Lower leg skin (tissue), 3 donors: ENCODE data around the gene C11orf71.

Experiments
- POLR2A ChIP-seq, 2 donors: fragments of 450-650 bp; IDR thresholded peaks; one replicate each; pipeline ENCODE4 v1.6.1; 2016 to 2017; ENCODE audit warnings: antibody characterized with exemption in 2 of 2, mild to moderate bottlenecking in 1 of 2, moderate library complexity in 1 of 2
- TF ChIP-seq, protein P1 (sequence below), 3 donors: fragments of 450-650 bp; IDR thresholded peaks; one replicate each; pipeline ENCODE4 v1.5.1; 2016; ENCODE audit warnings: antibody characterized with exemption in 3 of 3, mild to moderate bottlenecking in 3 of 3, moderate library complexity in 2 of 3

GRCh38 chr11:114400915-114401223 lies 558 bp upstream of the C11orf71 start:
- TF ChIP-seq, protein P1, sequence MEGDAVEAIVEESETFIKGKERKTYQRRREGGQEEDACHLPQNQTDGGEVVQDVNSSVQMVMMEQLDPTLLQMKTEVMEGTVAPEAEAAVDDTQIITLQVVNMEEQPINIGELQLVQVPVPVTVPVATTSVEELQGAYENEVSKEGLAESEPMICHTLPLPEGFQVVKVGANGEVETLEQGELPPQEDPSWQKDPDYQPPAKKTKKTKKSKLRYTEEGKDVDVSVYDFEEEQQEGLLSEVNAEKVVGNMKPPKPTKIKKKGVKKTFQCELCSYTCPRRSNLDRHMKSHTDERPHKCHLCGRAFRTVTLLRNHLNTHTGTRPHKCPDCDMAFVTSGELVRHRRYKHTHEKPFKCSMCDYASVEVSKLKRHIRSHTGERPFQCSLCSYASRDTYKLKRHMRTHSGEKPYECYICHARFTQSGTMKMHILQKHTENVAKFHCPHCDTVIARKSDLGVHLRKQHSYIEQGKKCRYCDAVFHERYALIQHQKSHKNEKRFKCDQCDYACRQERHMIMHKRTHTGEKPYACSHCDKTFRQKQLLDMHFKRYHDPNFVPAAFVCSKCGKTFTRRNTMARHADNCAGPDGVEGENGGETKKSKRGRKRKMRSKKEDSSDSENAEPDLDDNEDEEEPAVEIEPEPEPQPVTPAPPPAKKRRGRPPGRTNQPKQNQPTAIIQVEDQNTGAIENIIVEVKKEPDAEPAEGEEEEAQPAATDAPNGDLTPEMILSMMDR (IDR thresholded peaks at IDR 0.05) = no peak
- no peak for TF ChIP-seq POLR2A (IDR thresholded peaks at IDR 0.05)
